Esophagus muscularis mucosa (tissue), 4 donors: ENCODE measurements around the gene HSD17B1. TPM values are rescaled to one million over a fixed set of nuclear protein-coding genes. Genes with fewer than 3 reads are reported as not detected.
A peak's percentile ranks its signal among the peaks of the same experiment; 100 is the strongest.

ENCODE experiments used
- DNase-seq: peaks from one replicate; pipeline ENCODE4 v3.0.0-alpha.2; 2017; ENCODE audit errors: extremely low spot score
- H3K27ac ChIP-seq, 4 donors: fragments of 200-600 bp; sonication (generic); replicated peaks in 1 of 4; 1 replicate in 3 of 4; 2 replicates in 1 of 4; pipeline ENCODE4 v1.5.1; 2016 to 2019; ENCODE audit warnings: mild to moderate bottlenecking in 1 of 4
- H3K27me3 ChIP-seq, 4 donors: fragments of 200-600 bp; sonication (generic); one replicate each; pipeline versions ENCODE4 v1.5.1 to v1.6.0; 2016 to 2019
- H3K36me3 ChIP-seq, 4 donors: fragments of 200-600 bp; sonication (generic); one replicate each; pipeline ENCODE4 v1.5.1; 2016 to 2019
- H3K4me1 ChIP-seq, 4 donors: fragments of 200-600 bp; sonication (generic); one replicate each; pipeline ENCODE4 v1.5.1; 2016 to 2019
- H3K4me3 ChIP-seq, 4 donors: fragments of 200-600 bp; sonication (generic); 1 replicate in 2 of 4; 2 replicates in 2 of 4; pipeline ENCODE4 v1.5.1; 2016 to 2019; ENCODE audit warnings: mild to moderate bottlenecking in 4 of 4, moderate library complexity in 1 of 4
- H3K9me3 ChIP-seq, 4 donors: fragments of 200-600 bp; sonication (generic); 1 replicate in 3 of 4; 2 replicates in 1 of 4; pipeline ENCODE4 v1.5.1; 2016 to 2019
- CTCF ChIP-seq, 3 experiments: fragments of 200-600 bp in 2 of 3; fragments of 450-650 bp in 1 of 3; sonication (generic) in 2 of 3; IDR thresholded peaks; one replicate each; pipeline ENCODE4 v1.5.1; 2017 to 2019; ENCODE audit warnings: antibody characterized with exemption in 3 of 3, mild to moderate bottlenecking in 2 of 3, moderate library complexity in 1 of 3
- EP300 ChIP-seq: sonication (generic); formaldehyde crosslinking; IDR thresholded peaks from one replicate; pipeline ENCODE4 v1.6.1; 2017; ENCODE audit warnings: antibody characterized with exemption
- POLR2A ChIP-seq: fragments of 450-650 bp; IDR thresholded peaks from one replicate; pipeline ENCODE4 v1.6.1; 2017; ENCODE audit warnings: antibody characterized with exemption, moderate library complexity, mild to moderate bottlenecking, low read depth
- POLR2AphosphoS5 ChIP-seq, 2 donors: sonication (generic); formaldehyde crosslinking; IDR thresholded peaks; one replicate each; pipeline ENCODE4 v1.6.1; 2017; ENCODE audit warnings: antibody characterized with exemption in 2 of 2
- WGBS: methylation state at CpG from one replicate; pipeline ENCODE4 v1.1.5; 2018; 5-methylcytosine and 5-hydroxymethylcytosine counted together
- intact Hi-C: fragments of 100-400 bp; cut with DNase I; formaldehyde crosslinking; loops from one replicate; pipeline ENCODE4 v1.15.1; 2023
- total RNA-seq, 4 donors: library from RNA; depleted of rRNA; stranded (reverse); fragments of >200 nt; gene quantifications; one replicate each; pipeline versions ENCODE4 v1.1.0 to v1.2.1, GENCODE V29; 2016

HSD17B1 gene
- total RNA-seq, 4 donors from 2014 or later, result 0.13 to 2.5 (median 0.62) TPM

- WGBS, result 1% methylated on average over 40 of the region's 52 CpGs
These were observed 25.0 kb downstream of the HSD17B1 start, which contains the start of gene PSMC3IP for GRCh38 chr17:42577532-42578281. Gene PSMC3IP, minus strand, starts transcription at chr17:42577729. Its CDS starts 43 bp downstream, at chr17:42577686.

GRCh38 chr17:42578282-42578869, 25.7 kb downstream of the HSD17B1 start:
- TF ChIP-seq CTCF (IDR thresholded peaks at IDR 0.05), result peak; percentile 69 to 81 (median 74)
- no peak for TF ChIP-seq POLR2A
- Histone ChIP-seq H3K27me3 (no peaks in the 10 kb centered on the region), H3K27ac (peak overlapping the region; percentile 84 to 91 (median 88)), H3K36me3 (peaks cover 36 to 62% (median 54%) of the 10 kb centered on the region in 4 donors), H3K4me3 (peak overlapping the region; percentile 61 to 73 (median 70)), H3K9me3 (no peaks in the 10 kb centered on the region), H3K4me1 (peaks cover 20 to 28% (median 24%) of the 10 kb centered on the region in 4 donors)
- peak; percentile 94 for DNase-seq
- WGBS, result 3% methylated on average over 15 of the region's 20 CpGs
- intact Hi-C loops, result loop anchor here (2.0 kb wide), 1 partner anchor 100 kb away; no protein-coding TSS in a partner anchor

More at GRCh38 chr17:42577532-42578281, 25.0 kb downstream of the HSD17B1 start, which contains the start of gene PSMC3IP:
- Histone ChIP-seq H3K4me3 (peak within 1 kb of the TSS; percentile 61 to 73 (median 70)), H3K27ac (peak within 1 kb of the TSS; percentile 84 to 91 (median 88)), H3K27me3 (no peaks in the 10 kb centered on the region), H3K36me3 (peaks cover 36 to 62% (median 54%) of the 10 kb centered on the region in 4 donors), H3K9me3 (no peaks in the 10 kb centered on the region), H3K4me1 (peaks cover 20 to 28% (median 24%) of the 10 kb centered on the region in 4 donors)
- intact Hi-C loops, result loop anchor here (2.0 kb wide), 1 partner anchor 101 kb away; no protein-coding TSS in a partner anchor
- no peak for TF ChIP-seq EP300
- TF ChIP-seq POLR2AphosphoS5 (IDR thresholded peaks at IDR 0.05), result peak; percentile 91 to 95
- TF ChIP-seq CTCF (IDR thresholded peaks at IDR 0.05), result peak in 2 of 3 experiments; percentile 33 to 47
- TF ChIP-seq POLR2A, result peak; percentile 20
- peak; percentile 99 for DNase-seq

- H3K9me3 ChIP-seq, result no peaks in the 10 kb centered on the region
- H3K4me3 ChIP-seq, result no peak overlapping the region
- H3K36me3 ChIP-seq, result peaks cover 46 to 62% (median 56%) of the 10 kb centered on the region in 4 donors
- no peaks in the 10 kb centered on the region for H3K27me3 ChIP-seq
- TF ChIP-seq EP300, result no peak
- TF ChIP-seq POLR2A, result no peak
- no peak for TF ChIP-seq CTCF (IDR thresholded peaks at IDR 0.05)
- intact Hi-C loops, result loop anchor here (2.0 kb wide), 1 partner anchor 99 kb away; no protein-coding TSS in a partner anchor
- DNase-seq, result no peak
- WGBS, result 53% methylated on average over 2 of the region's 2 CpGs
- no peak overlapping the region for H3K27ac ChIP-seq
- H3K4me1 ChIP-seq, result peaks cover 20 to 28% (median 25%) of the 10 kb centered on the region in 4 donors
These were observed 27.2 kb downstream of the HSD17B1 start for GRCh38 chr17:42579794-42580551.

- no peak for DNase-seq
- 94% methylated on average over 3 of the region's 10 CpGs for WGBS
- H3K4me1 ChIP-seq, result peaks cover 21 to 28% (median 26%) of the 10 kb centered on the region in 4 donors
- H3K27ac ChIP-seq, result no peak overlapping the region
- H3K27me3 ChIP-seq, result no peaks in the 10 kb centered on the region
- H3K9me3 ChIP-seq, result no peaks in the 10 kb centered on the region
- no peak for TF ChIP-seq POLR2AphosphoS5 (IDR thresholded peaks at IDR 0.05)
- TF ChIP-seq EP300, result no peak
- TF ChIP-seq CTCF (IDR thresholded peaks at IDR 0.05), result no peak
- H3K36me3 ChIP-seq, result peaks cover 60 to 75% (median 72%) of the 10 kb centered on the region in 4 donors
- H3K4me3 ChIP-seq, result no peak overlapping the region
- intact Hi-C loops, result no loop called here
These were observed 29.1 kb downstream of the HSD17B1 start for GRCh38 chr17:42581744-42582270.
